Mesothelial cell of epicardium (in vitro differentiated cells): ENCODE results near the gene HOXD10. TPM values are rescaled to one million over a fixed set of nuclear protein-coding genes. Genes with fewer than 3 reads are reported as not detected.

Experiments used
- DNase-seq, 2 experiments: peaks; one replicate each; pipeline ENCODE4 v3.0.0; 2021; ENCODE audit warnings: low spot score in 2 of 2; ENCODE audit not compliant: unreplicated experiment in 2 of 2
- H3K27ac Mint-ChIP-seq: 2 replicates; pipeline ENCODE4 v1.8.0; 2021; ENCODE audit warnings: mixed read lengths
- H3K27me3 Mint-ChIP-seq: 2 replicates; pipeline ENCODE4 v1.8.0; 2021; ENCODE audit warnings: low read depth, mixed read lengths
- H3K36me3 Mint-ChIP-seq: 2 replicates; pipeline ENCODE4 v1.8.0; 2021; ENCODE audit warnings: mixed read lengths
- H3K4me1 Mint-ChIP-seq: 2 replicates; pipeline ENCODE4 v1.8.0; 2021; ENCODE audit warnings: mixed read lengths
- H3K4me3 Mint-ChIP-seq: 2 replicates; pipeline ENCODE4 v1.8.0; 2021; ENCODE audit warnings: mild to moderate bottlenecking, moderate library complexity, mixed read lengths
- H3K9me3 Mint-ChIP-seq: 2 replicates; pipeline ENCODE4 v1.8.0; 2021; ENCODE audit warnings: mixed read lengths
- total RNA-seq: library from RNA; stranded (reverse); gene quantifications from 3 replicates; pipeline ENCODE4 v1.2.1, GENCODE V29; 2021
- TF ChIP-seq, protein P1 (sequence below): fragments of 200-600 bp; sonication (generic); IDR thresholded peaks from one replicate; pipeline ENCODE4 v1.5.0; 2021; ENCODE audit warnings: antibody characterized with exemption; ENCODE audit not compliant: unreplicated experiment

HOXD10 gene
- total RNA-seq, 1 donor from 2014 or later = 3.2 TPM

DNA sequence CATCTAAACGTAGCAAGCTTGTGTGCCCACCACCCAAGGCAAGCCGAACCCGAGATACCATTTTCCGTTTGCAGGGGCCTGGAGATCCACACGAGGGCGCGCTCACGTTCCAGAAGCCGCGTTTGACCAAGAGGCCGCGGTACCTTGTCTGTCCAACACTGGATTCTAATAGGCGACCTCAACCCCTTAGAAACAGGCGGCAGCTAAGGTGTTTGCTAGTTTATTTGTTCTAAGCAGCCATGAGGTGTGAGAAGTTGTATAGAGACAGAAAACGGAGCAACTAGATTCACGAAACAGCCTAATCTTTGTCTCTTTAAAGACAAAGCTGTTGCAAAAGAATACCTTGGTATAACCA, 5.3 kb upstream of the HOXD10 start:
- Mint-ChIP-seq H3K27ac (no peak overlapping the region), H3K27me3 (peaks cover 90% of the 10 kb centered on the region), H3K4me3 (no peak overlapping the region), H3K36me3 (no peaks in the 10 kb centered on the region), H3K9me3 (no peaks in the 10 kb centered on the region), H3K4me1 (peaks cover 8% of the 10 kb centered on the region)
- TF ChIP-seq, protein P1, sequence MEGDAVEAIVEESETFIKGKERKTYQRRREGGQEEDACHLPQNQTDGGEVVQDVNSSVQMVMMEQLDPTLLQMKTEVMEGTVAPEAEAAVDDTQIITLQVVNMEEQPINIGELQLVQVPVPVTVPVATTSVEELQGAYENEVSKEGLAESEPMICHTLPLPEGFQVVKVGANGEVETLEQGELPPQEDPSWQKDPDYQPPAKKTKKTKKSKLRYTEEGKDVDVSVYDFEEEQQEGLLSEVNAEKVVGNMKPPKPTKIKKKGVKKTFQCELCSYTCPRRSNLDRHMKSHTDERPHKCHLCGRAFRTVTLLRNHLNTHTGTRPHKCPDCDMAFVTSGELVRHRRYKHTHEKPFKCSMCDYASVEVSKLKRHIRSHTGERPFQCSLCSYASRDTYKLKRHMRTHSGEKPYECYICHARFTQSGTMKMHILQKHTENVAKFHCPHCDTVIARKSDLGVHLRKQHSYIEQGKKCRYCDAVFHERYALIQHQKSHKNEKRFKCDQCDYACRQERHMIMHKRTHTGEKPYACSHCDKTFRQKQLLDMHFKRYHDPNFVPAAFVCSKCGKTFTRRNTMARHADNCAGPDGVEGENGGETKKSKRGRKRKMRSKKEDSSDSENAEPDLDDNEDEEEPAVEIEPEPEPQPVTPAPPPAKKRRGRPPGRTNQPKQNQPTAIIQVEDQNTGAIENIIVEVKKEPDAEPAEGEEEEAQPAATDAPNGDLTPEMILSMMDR = peak; percentile 45
- no peak for DNase-seq

DNA sequence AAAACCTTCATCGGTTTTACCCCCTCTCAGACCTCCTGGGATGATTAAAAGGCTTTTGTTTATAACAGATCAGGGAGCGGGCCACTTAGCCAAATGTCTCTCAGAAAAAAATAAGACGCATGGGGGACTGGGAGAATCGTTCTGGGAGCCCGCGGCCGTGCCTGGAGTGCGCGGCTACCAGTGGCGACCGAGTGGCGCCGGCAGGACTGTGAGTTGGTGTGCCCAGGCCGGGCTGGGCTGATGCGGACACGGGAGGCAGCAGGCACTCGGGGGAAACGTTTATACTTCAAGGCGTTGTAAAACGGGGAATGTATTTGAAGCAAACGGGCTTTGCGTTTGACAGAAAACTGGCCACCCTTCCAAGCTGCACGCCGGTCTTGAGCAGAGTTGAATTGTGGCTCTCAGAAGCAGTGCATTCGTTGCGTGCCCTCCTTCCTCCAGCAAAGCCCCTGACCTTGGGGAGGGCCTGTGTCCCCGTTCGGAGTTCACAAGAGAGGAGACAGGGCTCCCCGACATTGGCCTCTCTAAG, 4.7 kb upstream of the HOXD10 start:
- Mint-ChIP-seq H3K36me3 (peaks cover 3% of the 10 kb centered on the region), H3K4me3 (no peak overlapping the region), H3K4me1 (peaks cover 7% of the 10 kb centered on the region), H3K27me3 (peaks cover 93% of the 10 kb centered on the region), H3K27ac (no peak overlapping the region), H3K9me3 (peaks cover 3% of the 10 kb centered on the region)
- DNase-seq = no peak
- TF ChIP-seq, protein P1 = no peak

DNA sequence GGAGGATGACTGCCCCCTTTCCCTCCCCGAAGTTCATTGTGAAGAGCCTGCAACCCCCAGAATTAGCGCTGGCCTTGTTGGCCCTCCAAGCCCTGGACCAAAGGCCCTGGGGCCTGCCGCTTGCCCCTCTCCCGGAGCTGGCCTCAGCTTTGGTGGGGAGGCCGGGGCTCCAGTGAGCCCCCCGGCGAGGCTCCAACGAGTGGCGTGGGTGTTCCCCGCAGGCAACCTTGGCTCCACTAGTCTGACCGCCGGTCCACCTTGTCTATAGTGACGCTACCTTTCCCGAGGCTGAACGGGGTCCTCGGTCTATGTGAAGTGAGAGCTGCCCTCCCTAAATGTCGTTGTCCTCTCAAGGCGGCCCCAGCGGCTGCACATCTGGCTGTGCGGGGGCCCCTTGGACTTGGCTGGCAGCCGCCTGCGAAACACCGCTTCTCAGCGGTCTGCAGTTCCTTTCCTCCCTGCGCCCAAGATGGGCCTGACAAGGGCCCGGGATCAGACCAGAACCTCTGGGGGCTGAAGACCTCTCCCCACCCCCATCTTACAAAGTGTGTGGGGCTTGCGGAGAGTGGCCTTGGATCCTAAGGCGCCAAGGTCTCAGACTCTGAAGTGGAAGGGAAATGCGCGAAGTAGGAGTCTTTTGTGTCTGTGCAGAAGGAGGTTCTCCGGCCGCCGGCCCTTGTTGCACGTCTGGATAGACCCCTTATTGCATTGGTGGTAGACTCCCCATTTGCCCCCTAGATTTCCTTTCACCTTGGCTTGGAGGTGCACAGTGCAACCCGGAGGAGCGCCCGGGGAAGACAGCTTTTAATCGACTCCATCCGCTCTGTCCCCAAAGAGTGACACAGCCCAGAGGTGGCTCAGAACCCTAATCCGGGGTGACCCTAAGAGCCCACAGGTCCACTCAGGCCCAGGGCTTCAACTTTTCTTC, 3.9 kb upstream of the HOXD10 start:
- H3K27me3 Mint-ChIP-seq = peaks cover 95% of the 10 kb centered on the region
- no peak for DNase-seq

DNA sequence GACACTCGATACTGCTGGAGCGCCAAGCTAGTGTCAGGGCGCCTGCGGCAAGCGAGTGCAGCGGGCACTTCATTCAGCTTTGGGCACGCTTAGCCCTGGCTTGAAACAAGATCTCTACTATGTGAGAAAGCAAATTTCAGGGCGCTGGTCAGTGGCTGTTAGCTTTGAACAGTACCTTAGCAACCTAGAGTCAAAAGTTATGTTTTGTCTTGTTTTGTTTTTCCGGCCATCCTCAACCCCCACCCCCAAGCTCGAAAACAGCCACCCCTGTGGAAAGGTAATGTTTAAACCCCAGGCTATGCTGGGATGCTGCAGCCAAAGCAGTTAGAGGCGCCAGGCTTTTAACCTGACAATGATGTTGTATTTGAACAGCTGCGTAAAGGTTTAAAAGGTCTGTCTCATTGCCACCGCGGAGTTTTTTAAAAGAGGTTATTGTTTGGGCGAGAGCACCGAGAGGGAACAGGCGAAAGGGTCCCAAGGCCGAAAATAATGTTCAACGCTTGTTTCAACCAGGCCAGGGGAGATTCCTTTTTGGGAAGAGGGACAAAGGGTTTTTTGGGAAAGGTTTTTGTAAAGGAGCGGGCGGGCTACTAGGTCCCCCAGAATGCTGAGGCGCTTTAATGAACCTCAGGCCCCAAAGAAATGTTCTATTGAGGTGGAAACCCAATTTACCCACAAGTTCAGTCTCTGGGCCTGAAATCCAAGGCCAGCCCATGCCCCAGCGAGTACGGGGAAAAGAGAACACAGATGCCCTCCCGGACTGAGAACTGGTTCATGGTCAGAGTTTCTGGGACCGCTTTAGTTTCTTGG, 2.3 kb upstream of the HOXD10 start:
- Mint-ChIP-seq H3K4me3 (no peak overlapping the region), H3K27ac (no peak overlapping the region), H3K36me3 (peaks cover 3% of the 10 kb centered on the region), H3K9me3 (peaks cover 4% of the 10 kb centered on the region), H3K4me1 (peaks cover 1% of the 10 kb centered on the region), H3K27me3 (peaks cover 99% of the 10 kb centered on the region)
- DNase-seq = no peak
- TF ChIP-seq, protein P1 = no peak

More for the DNA sequence above, 3.9 kb upstream of the HOXD10 start:
- Mint-ChIP-seq H3K4me1 (peaks cover 4% of the 10 kb centered on the region), H3K4me3 (no peak overlapping the region), H3K9me3 (peaks cover 4% of the 10 kb centered on the region), H3K27ac (no peak overlapping the region), H3K36me3 (peaks cover 3% of the 10 kb centered on the region)
- TF ChIP-seq, protein P1 = no peak

DNA sequence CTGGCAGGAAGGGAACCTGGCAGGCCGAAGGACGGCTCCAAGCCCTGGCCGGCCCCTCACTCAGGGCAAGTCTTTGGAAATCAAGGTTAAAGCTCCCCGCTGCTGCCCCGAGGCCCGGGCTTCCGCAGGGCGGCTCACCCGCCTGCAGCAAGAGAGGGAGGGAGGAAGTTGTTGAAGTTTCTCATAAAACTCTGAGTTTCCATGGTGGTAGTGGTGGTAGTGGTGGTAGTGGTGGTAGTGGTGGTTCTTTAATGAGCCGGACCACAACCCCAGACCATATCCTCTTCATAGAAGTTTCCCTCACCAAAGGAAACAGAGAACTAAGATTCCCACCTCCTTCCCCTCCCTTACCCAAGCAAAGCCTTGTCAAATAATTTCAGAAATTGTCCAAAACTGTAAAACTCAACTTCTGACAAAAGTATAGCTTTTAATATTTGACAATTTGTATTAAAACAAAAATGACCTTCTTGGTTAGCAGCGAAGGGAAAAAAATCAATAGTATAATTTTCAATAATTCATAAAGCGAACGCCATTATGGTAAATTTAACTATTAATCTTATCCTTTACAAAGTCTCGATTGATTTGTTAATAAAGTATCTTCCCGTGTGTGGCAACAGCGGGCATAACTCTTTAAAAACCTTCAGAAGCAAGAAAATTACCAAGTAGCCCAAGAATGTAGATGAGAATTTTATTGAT, 1.5 kb upstream of the HOXD10 start:
- Mint-ChIP-seq H3K27me3 (peaks cover 99% of the 10 kb centered on the region), H3K27ac (no peak overlapping the region)
- DNase-seq = no peak

More for the DNA sequence above, 1.5 kb upstream of the HOXD10 start:
- TF ChIP-seq, protein P1 = no peak
- H3K4me1 Mint-ChIP-seq = peaks cover 1% of the 10 kb centered on the region
- peaks cover 4% of the 10 kb centered on the region for H3K9me3 Mint-ChIP-seq
- no peak overlapping the region for H3K4me3 Mint-ChIP-seq
- peaks cover 3% of the 10 kb centered on the region for H3K36me3 Mint-ChIP-seq
